ENCODE measurements around the gene FBXO42. TPM values are rescaled to one million over a fixed set of nuclear protein-coding genes. Genes with fewer than 3 reads are reported as not detected.

Gene FBXO42
- total RNA-seq, 1 donor from 2014 or later: 14.1 TPM

GRCh38 chr1:16212251-16212961 lies 139.9 kb downstream of the FBXO42 start, which contains the start of gene ARHGEF19:
Gene ARHGEF19, minus strand, starts transcription at chr1:16212652. Its CDS starts 3,598 bp downstream, at chr1:16209054.
- intact Hi-C loops (cut with DNase I): no loop called here
- no peak for DNase-seq (ENCODE audit: low spot score)

GRCh38 chr1:16211824-16212223 lies 140.5 kb downstream of the FBXO42 start:
- no peak for DNase-seq (ENCODE audit: low spot score)
- intact Hi-C loops (cut with DNase I): no loop called here

DNA sequence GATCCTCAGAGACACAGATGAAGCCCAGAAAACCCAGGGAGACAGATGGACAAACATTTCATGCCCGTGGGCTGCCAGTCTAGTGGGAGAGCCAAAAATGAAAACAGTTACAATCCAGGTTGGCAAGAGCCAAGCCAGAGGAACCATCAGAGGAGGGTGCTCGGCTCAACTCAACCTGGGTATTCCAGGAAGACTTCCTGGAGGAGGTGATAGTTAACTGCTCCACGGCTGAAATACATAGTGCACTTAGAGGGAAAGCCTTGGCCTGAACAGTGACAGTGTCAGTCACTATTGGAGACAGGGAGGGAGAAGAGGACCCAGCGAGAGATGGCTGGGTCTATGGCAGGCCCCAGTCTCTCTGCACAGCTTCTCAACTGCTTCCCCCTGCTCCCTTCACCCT lies 141.7 kb downstream of the FBXO42 start:
- DNase-seq (ENCODE audit: low spot score): no peak
- intact Hi-C loops (cut with DNase I): no loop called here

DNA sequence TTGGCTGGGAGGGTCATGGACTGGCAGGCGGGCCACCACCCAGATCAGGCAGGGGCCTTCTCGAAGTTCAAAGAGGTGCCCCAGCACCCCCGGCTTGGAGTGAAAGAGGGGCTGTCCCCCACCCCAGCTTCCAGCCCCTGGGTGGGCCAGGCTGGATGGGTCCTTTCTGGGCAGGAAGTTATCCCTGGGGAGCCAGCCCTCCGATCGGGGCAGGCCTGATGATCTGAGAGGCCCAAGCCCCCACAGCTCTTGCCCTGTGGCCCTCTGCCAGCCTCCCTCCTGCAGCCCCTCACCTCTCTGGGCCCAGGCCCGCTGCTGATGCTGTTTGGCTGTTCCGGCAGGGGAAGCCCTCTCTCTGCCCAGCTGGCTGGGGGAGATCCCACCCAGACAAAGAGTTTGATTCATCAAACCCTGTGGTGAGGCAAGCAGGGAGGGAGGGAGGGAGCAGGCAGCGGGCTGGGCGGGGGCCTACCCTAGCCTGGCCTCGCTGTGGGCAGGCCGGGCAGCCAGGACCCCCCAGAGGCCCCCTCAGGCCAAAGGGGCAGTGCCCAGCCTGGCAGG lies 142.4 kb downstream of the FBXO42 start:
- intact Hi-C loops (cut with DNase I): no loop called here
- DNase-seq (ENCODE audit: low spot score): no peak

DNA sequence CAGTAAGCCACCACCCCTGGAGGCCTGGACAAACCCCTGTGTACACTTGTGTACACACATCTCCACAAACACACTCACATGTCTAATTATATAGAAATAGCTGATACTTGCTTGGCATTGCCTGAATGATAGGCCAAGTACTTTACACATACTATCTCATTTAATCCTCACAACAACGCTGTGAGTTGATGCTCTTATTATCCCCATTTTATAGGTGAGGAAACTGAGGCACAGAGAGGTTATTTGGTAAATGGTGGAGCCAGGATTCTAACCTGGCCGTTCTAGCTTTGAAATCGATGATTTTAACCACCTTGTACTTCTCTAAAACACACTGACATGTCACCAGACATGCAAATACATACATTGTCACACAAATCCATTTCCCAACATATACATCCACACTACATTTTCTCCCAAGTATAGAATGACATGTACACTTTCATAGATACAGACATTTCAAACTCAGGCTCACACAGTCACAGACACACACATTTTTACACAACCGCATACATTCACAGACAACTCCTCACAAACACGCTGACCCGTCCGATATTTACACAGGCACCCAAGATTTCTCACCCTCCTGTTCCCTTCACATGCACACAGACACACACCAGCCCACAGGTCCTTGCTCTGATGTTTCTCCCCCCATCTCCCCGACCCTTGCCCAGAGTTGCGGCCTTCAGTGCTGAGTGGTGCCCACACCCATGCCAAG lies 143.0 kb downstream of the FBXO42 start:
- no peak for DNase-seq (ENCODE audit: low spot score)
- intact Hi-C loops (cut with DNase I): no loop called here

DNA sequence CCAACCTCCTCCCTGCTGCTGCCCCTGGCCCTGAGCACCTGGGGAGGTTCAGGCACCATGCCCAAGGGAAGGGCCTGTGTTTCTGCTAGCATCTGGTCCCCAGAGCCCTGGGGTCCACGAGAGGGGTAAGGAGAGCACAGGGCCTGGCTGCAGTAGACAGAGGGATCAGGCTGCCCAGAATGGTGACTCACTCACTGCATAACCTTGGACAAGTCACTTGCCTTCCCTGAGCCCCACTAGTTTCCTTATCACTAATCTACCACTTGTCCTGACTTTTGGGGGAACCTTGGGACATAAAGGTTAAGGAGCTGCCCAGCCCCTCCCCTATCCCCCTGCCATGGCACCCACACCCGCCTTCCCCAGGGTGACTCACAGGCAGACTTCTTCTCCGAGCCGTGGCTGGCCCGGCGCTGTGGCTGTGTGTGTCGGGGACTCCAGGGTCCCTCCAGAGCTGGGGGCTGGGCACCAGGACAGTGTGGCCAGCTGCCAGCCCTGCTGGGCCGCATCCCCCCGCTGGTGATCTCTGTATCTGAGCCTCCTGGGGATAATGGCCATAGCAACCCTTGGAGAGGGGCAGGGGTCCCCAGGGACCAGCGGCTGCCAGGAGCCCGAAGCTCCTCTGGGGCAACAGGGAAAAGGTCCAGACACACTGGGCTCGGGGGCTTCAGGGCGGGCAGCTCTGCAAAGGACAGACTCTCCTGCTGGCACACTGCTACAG lies 143.9 kb downstream of the FBXO42 start:
- no peak for DNase-seq (ENCODE audit: low spot score)
- intact Hi-C loops (cut with DNase I): no loop called here

DNA sequence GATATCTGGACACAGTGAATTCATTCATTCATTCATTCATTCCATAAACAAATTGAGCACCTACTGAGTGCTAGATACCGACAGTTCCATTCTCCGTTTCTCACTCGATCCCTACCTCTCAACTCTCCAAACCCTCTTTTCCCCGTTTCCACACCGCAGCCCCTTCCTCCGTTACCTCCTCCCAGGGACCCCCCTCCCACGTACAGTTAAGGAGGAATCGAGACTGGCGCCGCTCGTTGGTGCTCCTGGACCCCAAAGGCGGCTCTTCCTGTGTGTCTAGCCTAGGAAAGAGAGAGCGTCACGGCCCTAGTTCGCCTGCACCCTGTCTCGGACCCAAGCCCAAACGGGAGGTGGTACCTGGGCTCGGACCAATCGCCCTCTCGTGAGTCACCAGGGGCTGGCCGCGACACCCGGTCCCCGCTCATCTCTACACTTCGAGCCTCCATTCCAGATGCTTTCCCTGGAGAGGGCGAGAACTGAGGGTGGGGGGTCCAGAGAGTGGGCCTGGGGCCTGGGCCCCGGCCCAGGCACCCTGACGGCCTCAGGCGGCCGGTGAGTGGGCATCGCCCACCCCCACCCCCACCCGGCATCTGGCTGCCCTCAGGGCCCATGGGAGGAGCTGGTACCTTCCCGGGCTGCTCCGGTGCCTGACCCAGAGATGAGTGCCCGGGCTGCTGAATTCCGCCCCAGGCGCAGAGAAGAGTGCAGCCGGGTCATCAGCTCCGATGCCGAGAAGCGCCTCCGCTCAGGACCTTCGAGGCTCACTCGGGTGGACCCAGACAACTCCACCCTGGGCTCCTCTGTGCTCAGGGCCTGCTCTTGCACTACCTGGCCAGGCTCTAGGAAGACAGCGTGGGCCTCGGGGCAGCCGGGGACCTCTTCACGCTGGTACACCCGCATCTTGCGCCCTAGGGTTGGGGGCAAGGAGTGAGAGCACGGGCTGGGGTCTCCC lies 144.7 kb downstream of the FBXO42 start:
- DNase-seq (ENCODE audit: low spot score): no peak
- intact Hi-C loops (cut with DNase I): loop anchor here (2.0 kb wide), 1 partner anchor 29 kb away; the partner anchor contains the start of gene CPLANE2

DNA sequence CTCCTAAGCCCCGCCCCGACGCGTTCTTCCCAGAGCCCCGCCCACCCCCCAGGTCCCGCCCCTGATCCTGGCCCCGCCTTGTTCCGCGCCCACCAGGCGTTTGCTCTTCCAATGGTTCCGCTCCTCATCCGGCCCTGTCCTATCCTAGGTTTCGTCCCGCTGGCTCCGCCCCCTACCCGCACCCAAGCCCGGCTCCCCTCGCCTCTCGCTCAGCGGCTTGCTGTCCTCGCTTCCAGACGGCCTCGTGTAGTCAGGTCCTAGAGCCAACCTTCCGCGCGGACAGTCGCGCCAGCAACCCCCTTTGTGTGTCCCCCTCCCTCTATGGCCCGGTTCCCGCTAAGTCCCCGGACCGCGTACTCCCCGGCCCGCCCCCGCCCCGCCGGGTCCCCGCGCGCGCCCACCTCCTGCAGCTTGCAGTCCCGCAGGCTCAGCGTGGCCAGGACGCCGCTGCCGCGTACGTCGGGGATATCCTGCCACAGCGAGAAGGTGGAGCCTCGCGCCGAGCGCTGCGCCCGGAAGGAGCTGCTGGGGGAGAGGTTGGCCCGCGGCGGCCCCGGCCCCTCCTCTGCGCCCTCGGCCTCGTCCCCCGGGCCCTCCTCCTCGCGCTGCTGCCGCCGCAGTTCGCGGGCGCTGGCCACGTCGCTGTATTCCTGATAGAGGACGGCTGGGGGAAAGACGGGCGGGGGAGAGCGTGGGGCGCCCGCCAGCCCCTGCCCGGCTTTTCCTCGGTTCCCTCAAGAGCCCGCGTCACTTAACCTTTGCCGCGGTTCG lies 145.5 kb downstream of the FBXO42 start:
- DNase-seq (ENCODE audit: low spot score): peak; percentile 97
- intact Hi-C loops (cut with DNase I): loop anchor here (2.0 kb wide), 1 partner anchor 30 kb away; the partner anchor contains the start of gene CPLANE2

DNA sequence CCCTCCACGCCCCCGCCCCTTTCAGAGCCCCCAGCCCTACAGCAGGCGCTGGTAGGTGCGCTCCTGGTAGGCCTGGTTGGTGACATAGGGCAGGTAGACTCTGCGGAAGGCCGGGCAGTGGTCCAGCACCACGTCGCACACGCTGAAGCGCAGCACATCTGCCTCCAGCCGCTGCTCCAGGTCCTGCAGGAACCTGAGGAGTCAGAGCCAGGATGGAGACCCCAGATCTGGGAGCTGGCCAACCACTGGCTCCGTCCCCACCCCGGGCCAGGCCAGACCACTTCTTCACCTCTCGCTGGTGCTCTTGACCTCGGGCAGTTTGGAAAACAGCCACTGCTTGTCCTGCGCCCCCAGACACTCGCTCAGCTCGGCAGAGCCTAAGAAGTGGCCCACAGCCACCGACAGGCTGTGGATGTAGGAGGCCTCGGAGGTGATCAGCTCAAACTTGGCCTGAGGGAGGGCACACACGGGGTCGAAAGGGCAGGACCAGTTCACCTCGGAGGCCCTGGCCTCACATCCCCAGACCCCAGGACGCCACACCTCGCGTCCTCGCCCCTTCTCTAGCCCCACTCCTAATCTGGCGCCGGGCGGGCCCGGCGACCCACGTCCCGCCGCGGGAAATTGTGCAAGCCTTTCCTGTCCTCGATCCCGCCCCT lies 146.3 kb downstream of the FBXO42 start:
- intact Hi-C loops (cut with DNase I): loop anchor here (2.0 kb wide), 1 partner anchor 31 kb away; the partner anchor contains the start of gene CPLANE2
- no peak for DNase-seq (ENCODE audit: low spot score)

DNA sequence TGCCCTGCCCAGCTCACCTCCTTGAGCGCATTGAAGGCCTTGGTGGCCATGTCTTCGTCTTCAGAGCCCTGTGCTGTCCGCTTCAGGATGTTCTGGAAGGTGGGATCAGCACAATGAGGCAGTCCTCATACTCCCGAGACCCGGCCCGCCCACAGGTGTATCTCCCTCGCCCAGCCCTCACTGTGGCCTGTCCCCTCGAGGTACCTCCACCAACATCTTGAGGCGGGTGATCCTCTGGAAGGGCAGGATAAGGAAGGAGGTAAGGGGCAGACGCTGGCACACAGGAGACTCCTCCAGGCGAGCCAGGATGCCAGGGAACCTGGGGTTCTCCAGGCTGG lies 147.0 kb downstream of the FBXO42 start:
- DNase-seq (ENCODE audit: low spot score): no peak
- intact Hi-C loops (cut with DNase I): no loop called here

DNA sequence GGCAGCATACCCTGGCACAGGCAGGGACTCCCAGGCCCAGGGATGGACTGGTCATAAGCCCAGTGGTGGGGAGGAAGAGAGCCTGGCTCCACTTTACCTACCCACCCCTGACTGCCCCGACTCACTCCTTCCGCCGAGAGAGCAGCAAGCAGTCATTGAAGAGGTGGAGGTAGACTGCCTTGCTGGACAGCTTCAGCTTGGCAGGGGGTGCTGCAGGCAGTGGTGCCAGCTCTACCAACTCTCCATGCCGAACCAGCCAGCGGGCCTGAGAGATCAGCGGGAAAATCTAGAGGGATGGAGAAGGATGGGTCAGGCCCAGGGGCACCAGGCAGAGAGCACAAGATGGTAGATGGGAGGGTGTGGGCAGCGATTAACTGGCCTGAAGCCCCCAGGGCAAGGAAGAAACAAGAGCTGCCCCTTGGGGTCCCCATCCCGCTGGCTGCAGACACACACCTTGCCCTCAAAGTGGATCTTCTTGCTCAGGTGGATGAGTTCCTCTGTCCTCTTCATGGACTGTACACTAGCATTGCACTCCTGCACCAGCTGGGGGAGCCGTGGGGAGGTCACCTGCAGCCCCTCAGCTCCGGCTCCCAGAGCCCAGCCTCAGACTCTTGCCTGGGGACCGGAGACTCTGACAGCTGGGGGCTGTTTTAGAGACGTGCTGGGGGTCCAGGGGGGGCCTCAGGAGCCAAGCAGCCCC lies 147.5 kb downstream of the FBXO42 start:
- intact Hi-C loops (cut with DNase I): loop anchor here (5.0 kb wide), 1 partner anchor 158 kb away; no protein-coding TSS in a partner anchor

GRCh38 chr1:16204216-16204615 lies 148.1 kb downstream of the FBXO42 start:
- intact Hi-C loops (cut with DNase I): loop anchor here (5.0 kb wide), 1 partner anchor 158 kb away; no protein-coding TSS in a partner anchor
- DNase-seq (ENCODE audit: low spot score): no peak

More for the DNA sequence above, 147.5 kb downstream of the FBXO42 start:
- DNase-seq (ENCODE audit: low spot score): no peak

DNA sequence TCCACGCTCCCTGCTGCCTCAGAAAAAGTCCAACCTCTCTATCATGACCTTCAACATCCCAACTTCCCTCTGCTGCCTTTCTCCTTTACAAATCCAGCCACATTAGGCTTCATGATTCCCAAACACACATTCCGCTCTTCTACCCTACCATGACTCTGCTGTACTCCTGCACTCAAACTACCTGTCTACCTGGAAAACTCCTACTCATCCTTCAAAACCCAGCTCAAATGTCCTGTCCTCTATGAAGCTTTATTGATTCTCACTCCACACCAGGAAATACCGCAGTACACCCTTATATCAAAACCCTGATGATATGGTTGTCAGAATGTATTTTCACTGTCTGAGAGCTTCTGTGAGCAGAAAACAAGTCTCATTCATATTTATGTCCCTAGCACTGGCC lies 148.7 kb downstream of the FBXO42 start:
- intact Hi-C loops (cut with DNase I): loop anchor here (5.0 kb wide), 1 partner anchor 159 kb away; no protein-coding TSS in a partner anchor
- DNase-seq (ENCODE audit: low spot score): no peak

DNA sequence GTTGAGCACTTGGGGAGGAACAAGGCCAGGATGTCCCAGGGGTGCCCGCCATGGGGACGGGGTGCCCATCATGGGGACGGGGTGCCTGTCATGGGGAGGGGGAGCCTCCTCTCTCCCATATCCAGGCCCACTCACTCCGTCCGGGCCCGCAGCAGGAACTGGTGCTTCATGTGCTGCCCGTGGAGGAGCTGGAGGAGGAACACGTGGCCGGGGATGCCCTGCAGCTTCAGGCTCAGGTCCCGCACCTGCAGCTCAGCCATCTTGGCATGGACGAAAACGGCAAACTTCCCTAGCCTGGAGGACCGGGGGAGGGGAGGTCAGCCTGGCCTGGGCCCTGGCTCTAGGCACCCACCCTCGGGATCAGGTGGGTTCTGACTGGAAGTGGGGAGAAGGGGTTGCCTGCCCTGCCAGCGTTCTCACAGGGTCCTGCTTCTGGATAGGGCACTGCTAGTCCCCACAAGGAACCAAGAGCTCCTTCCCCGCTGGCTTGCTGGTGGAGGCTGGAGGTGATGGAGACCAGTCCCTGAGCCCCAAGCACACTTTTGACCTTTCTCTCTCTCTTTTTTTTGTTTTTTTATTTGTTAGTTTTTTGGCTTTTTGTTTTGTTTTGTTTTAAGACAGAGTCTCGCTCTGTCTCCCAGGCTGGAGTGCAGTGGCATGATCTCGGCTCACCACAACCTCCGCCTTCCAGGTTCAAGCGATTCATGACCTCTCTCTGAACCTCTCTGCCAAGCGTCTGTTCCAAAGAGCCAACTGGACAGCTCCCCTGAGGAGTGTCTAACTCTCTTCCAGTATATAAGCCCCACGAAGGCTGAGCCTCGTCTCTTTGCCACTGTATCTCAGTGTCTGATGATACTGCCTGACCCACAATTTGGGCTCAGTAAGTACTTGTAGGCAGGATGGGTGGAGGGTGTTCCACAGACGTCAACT lies 149.7 kb downstream of the FBXO42 start:
- DNase-seq (ENCODE audit: low spot score): no peak
- intact Hi-C loops (cut with DNase I): loop anchor here (5.0 kb wide), 1 partner anchor 160 kb away; no protein-coding TSS in a partner anchor

- no peak for DNase-seq (ENCODE audit: low spot score)
- intact Hi-C loops (cut with DNase I): loop anchor here (5.0 kb wide), 1 partner anchor 163 kb away; no protein-coding TSS in a partner anchor
These were observed 152.6 kb downstream of the FBXO42 start for GRCh38 chr1:16199700-16200099.

GRCh38 chr1:16199157-16199501 lies 153.2 kb downstream of the FBXO42 start:
- intact Hi-C loops (cut with DNase I): no loop called here
- no peak for DNase-seq (ENCODE audit: low spot score)

Data from cardiac septum (tissue), 1 donor.